ENCODE measurements around the gene WAPL.

Gene WAPL

GRCh38 chr10:86385806-86386205, 135.8 kb downstream of the WAPL start:
- DNase-seq = no peak
